H1 (cell line): ENCODE data around the gene SNX32. TPM values are rescaled to one million over a fixed set of nuclear protein-coding genes. Genes with fewer than 3 reads are reported as not detected.

Experiments
- CTCF ChIA-PET: fragments of 300-600 bp; sonication (Branson Sonifier 250); formaldehyde crosslinking; loops from one replicate; lab custom pipeline; 2021; ENCODE audit not compliant: partially characterized antibody; lab: Charles Lee
- POLR2A ChIA-PET: fragments of 300-600 bp; sonication (Branson Sonifier 250); formaldehyde crosslinking; loops from one replicate; lab custom pipeline; 2021; ENCODE audit warnings: inconsistent platforms; ENCODE audit not compliant: partially characterized antibody; lab: Charles Lee
- DNase-seq, 2 experiments: peaks; one replicate each; pipeline versions ENCODE4 v3.0.0 to v3.0.0-alpha.2; 2010 to 2022; ENCODE audit warnings: low spot score in 2 of 2, low read depth in 1 of 2, mixed read lengths in 1 of 2
- FAIRE-seq: peaks from 2 replicates; lab custom pipeline; 2011; peaks lifted over from hg19 to GRCh38; lab: Jason Lieb, UNC
- H2AFZ ChIP-seq: 2 replicates; pipeline ENCODE4 v1.8.1; 2012; ENCODE audit warnings: low read length, inconsistent platforms
- H2AK5ac ChIP-seq: 2 replicates; pipeline ENCODE4 v1.6.1; 2013; ENCODE audit warnings: low read depth, low read length
- H2BK120ac ChIP-seq: replicated peaks from 2 replicates; pipeline ENCODE3; 2013; ENCODE audit warnings: low read depth, low read length, inconsistent platforms
- H2BK12ac ChIP-seq: 2 replicates; pipeline ENCODE4 v1.6.1; 2013; ENCODE audit warnings: low read depth, low read length
- H2BK15ac ChIP-seq: 2 replicates; pipeline ENCODE4 v1.6.1; 2013; ENCODE audit warnings: low read length
- H2BK20ac ChIP-seq: 2 replicates; pipeline ENCODE4 v1.6.1; 2013; ENCODE audit warnings: low read length
- H2BK5ac ChIP-seq: 2 replicates; pipeline ENCODE4 v1.6.1; 2013; ENCODE audit warnings: low read depth, low read length
- H3K14ac ChIP-seq: 2 replicates; pipeline ENCODE4 v1.6.1; 2013; ENCODE audit warnings: inconsistent platforms; ENCODE audit not compliant: insufficient read length
- H3K18ac ChIP-seq: 2 replicates; pipeline ENCODE4 v1.6.1; 2013; ENCODE audit warnings: low read length; ENCODE audit errors: extremely low read depth
- H3K23ac ChIP-seq: 2 replicates; pipeline ENCODE4 v1.6.1; 2013; ENCODE audit warnings: inconsistent platforms; ENCODE audit not compliant: insufficient read length
- H3K23me2 ChIP-seq: 2 replicates; pipeline ENCODE4 v1.6.1; 2013; ENCODE audit warnings: low read depth, low read length
- H3K27ac ChIP-seq: 2 replicates; pipeline ENCODE4 v1.6.1; 2011; ENCODE audit warnings: low read depth, low read length, inconsistent platforms
- H3K27me3 ChIP-seq, 4 experiments: replicated peaks in 1 of 4; 1 replicate in 1 of 4; 2 replicates in 3 of 4; pipeline versions ENCODE4 v1.6.1 to v1.8.1; 2011 to 2013; ENCODE audit warnings: low read length in 3 of 4, mild to moderate bottlenecking in 3 of 4, inconsistent platforms in 2 of 4, mixed read lengths in 2 of 4, moderate library complexity in 1 of 4; ENCODE audit not compliant: control insufficient read depth in 3 of 4, insufficient read depth in 3 of 4; ENCODE audit errors: extremely low read depth in 1 of 4
- H3K36me3 ChIP-seq, 4 experiments: 2 replicates each; pipeline versions ENCODE4 v1.6.1 to v1.8.1; 2011 to 2013; ENCODE audit warnings: mild to moderate bottlenecking in 4 of 4, low read length in 3 of 4, moderate library complexity in 2 of 4, control low read depth in 1 of 4, inconsistent platforms in 1 of 4; ENCODE audit not compliant: insufficient read depth in 4 of 4, control insufficient read depth in 2 of 4
- H3K4ac ChIP-seq: replicated peaks from 2 replicates; pipeline ENCODE3; 2013; ENCODE audit warnings: low read length, low read depth, mixed read lengths, inconsistent platforms; ENCODE audit not compliant: insufficient read length
- H3K4me1 ChIP-seq, 4 experiments: replicated peaks in 1 of 4; 1 replicate in 1 of 4; 2 replicates in 3 of 4; pipeline versions ENCODE4 v1.6.1 to v1.8.1; 2011 to 2013; ENCODE audit warnings: low read length in 3 of 4, inconsistent platforms in 2 of 4, mixed read lengths in 1 of 4; ENCODE audit not compliant: insufficient read depth in 4 of 4, control insufficient read depth in 3 of 4
- H3K4me2 ChIP-seq, 2 experiments: 2 replicates each; pipeline versions ENCODE4 v1.6.1 to v1.8.1; 2011 to 2013; ENCODE audit warnings: low read depth in 2 of 2, low read length in 2 of 2, control low read depth in 1 of 2, inconsistent platforms in 1 of 2, mild to moderate bottlenecking in 1 of 2; ENCODE audit not compliant: insufficient read depth in 1 of 2
- H3K4me3 ChIP-seq, 4 experiments: fragments of 200-600, 300-600 bp in 1 of 4; sonication (generic), shearing (Covaris generic), sonication (Bioruptor Twin) in 1 of 4; 2 replicates each; pipeline versions ENCODE4 v1.5.1 to v1.8.1; 2011 to 2016; ENCODE audit warnings: low read length in 4 of 4, low read depth in 3 of 4, control low read depth in 2 of 4, inconsistent platforms in 2 of 4, mild to moderate bottlenecking in 2 of 4, mixed read lengths in 1 of 4, moderate library complexity in 1 of 4; ENCODE audit not compliant: insufficient read depth in 2 of 4; ENCODE audit errors: extremely low read depth in 1 of 4
- H3K56ac ChIP-seq: replicated peaks from 2 replicates; pipeline ENCODE3; 2013; ENCODE audit warnings: low read depth, mild to moderate bottlenecking, mixed read lengths, low read length, inconsistent platforms; ENCODE audit not compliant: insufficient read length
- H3K79me1 ChIP-seq: 2 replicates; pipeline ENCODE4 v1.6.1; 2013; ENCODE audit warnings: low read depth, low read length, control low read depth
- H3K79me2 ChIP-seq, 2 experiments: 2 replicates each; pipeline versions ENCODE4 v1.6.1 to v1.8.1; 2012 to 2013; ENCODE audit warnings: low read length in 2 of 2, mild to moderate bottlenecking in 2 of 2, inconsistent platforms in 1 of 2; ENCODE audit not compliant: insufficient read depth in 2 of 2, control insufficient read depth in 1 of 2
- H3K9ac ChIP-seq, 4 experiments: replicated peaks in 1 of 4; 1 replicate in 1 of 4; 2 replicates in 3 of 4; pipeline versions ENCODE4 v1.6.1 to v1.8.1; 2011 to 2013; ENCODE audit warnings: low read depth in 3 of 4, low read length in 3 of 4, control low read depth in 2 of 4, mild to moderate bottlenecking in 2 of 4, moderate library complexity in 2 of 4, inconsistent platforms in 1 of 4; ENCODE audit errors: extremely low read depth in 1 of 4
- H3K9me3 ChIP-seq, 2 experiments: 2 replicates each; pipeline versions ENCODE4 v1.6.1 to v1.8.1; 2012 to 2013; ENCODE audit warnings: mild to moderate bottlenecking in 2 of 2, moderate library complexity in 2 of 2, control low read depth in 1 of 2, inconsistent platforms in 1 of 2, low read depth in 1 of 2, low read length in 1 of 2, mixed read lengths in 1 of 2; ENCODE audit not compliant: insufficient read depth in 2 of 2
- H4K20me1 ChIP-seq, 2 experiments: replicated peaks in 1 of 2; 2 replicates each; pipeline versions ENCODE3 to v1.8.1; 2011 to 2013; ENCODE audit warnings: inconsistent platforms in 2 of 2, low read length in 2 of 2, mild to moderate bottlenecking in 1 of 2; ENCODE audit not compliant: insufficient read depth in 2 of 2, control insufficient read depth in 1 of 2
- H4K5ac ChIP-seq: 2 replicates; pipeline ENCODE4 v1.6.1; 2013; ENCODE audit warnings: low read length, low read depth, mixed read lengths, inconsistent platforms; ENCODE audit not compliant: insufficient read length
- H4K8ac ChIP-seq: 2 replicates; pipeline ENCODE4 v1.8.0; 2013; ENCODE audit warnings: mild to moderate bottlenecking, moderate library complexity, low read length, inconsistent platforms; ENCODE audit not compliant: insufficient read depth; ENCODE audit errors: extremely low read depth
- H4K91ac ChIP-seq: replicated peaks from 2 replicates; pipeline ENCODE3; 2013; ENCODE audit warnings: low read length, mixed read lengths, inconsistent platforms; ENCODE audit not compliant: insufficient read length
- HDAC6 ChIP-seq: IDR thresholded peaks from one replicate; pipeline ENCODE4 v1.7.1; 2012; ENCODE audit warnings: low read depth, mild to moderate bottlenecking, inconsistent platforms, low read length, moderate library complexity
- RBBP5 ChIP-seq: IDR thresholded peaks from 2 replicates; pipeline ENCODE4 v1.7.1; 2012; ENCODE audit warnings: low read depth, mild to moderate bottlenecking, inconsistent platforms, low read length, moderate library complexity, borderline replicate concordance
- SIN3A ChIP-seq, 2 experiments: IDR thresholded peaks in 1 of 2; conservative IDR thresholded peaks in 1 of 2; 2 replicates each; pipeline ENCODE4 v1.6.1; 2011 to 2012; ENCODE audit warnings: low read length in 2 of 2, improper control_type of control experiment in 1 of 2, low read depth in 1 of 2, mild to moderate bottlenecking in 1 of 2
- SIX5 ChIP-seq: IDR thresholded peaks from 2 replicates; pipeline ENCODE4 v1.6.1; 2011; ENCODE audit warnings: mild to moderate bottlenecking, low read depth, low read length
- SUZ12 ChIP-seq: fragments of 200-600 bp; sonication (generic); IDR thresholded peaks from 2 replicates; pipeline ENCODE4 v1.6.1; 2012; ENCODE audit warnings: mild to moderate bottlenecking, inconsistent platforms, low read length, moderate library complexity, mixed read lengths
- TAF1 ChIP-seq: IDR thresholded peaks from 2 replicates; pipeline ENCODE4 v1.6.1; 2011; ENCODE audit warnings: mild to moderate bottlenecking, low read depth, low read length
- TEAD4 ChIP-seq: IDR thresholded peaks from 2 replicates; pipeline ENCODE4 v1.6.1; 2012; ENCODE audit warnings: low read depth, low read length, inconsistent platforms, mixed read lengths
- WGBS, 2 experiments: shearing (Covaris generic) in 1 of 2; methylation state at CpG; one replicate each; pipeline versions ENCODE4 v1.1.6 to v1.1.7; 2013 to 2015; ENCODE audit warnings: low lambda C conversion rate in 2 of 2, mixed read lengths in 2 of 2, inconsistent platforms in 1 of 2, low coverage in 1 of 2, missing lambda C conversion rate in 1 of 2; ENCODE audit not compliant: insufficient replicate concordance in 2 of 2, insufficient coverage in 1 of 2, insufficient read length in 1 of 2; ENCODE audit errors: extremely low coverage in 1 of 2, missing lambda C conversion rate in 1 of 2; 5-methylcytosine and 5-hydroxymethylcytosine counted together
- polyA plus RNA-seq, 7 experiments: library from polyadenylated mRNA; depleted of rRNA in 3 of 7; stranded (reverse) in 5 of 7; unstranded in 2 of 7; fragments of >200 nt in 5 of 7; fragments of 200-250 nt in 2 of 7; gene quantifications; 1 replicate in 5 of 7; 2 replicates in 1 of 7; 4 replicates in 1 of 7; pipeline versions ENCODE4 v1.2.1 to v1.2.3, GENCODE V29; 2011 to 2013; ENCODE audit warnings: missing spikeins in 2 of 7, mixed read lengths in 2 of 7
- total RNA-seq: library from RNA; stranded (reverse); fragmentation: NEBNext Ultra II Directional; extraction: Animal tissue kit (Norgen Biotek cat#: 25700); gene quantifications from 2 replicates; pipeline ENCODE4 v1.2.1, GENCODE V29; 2021

Gene SNX32
- total and polyA plus RNA-seq, 2 of the 8 experiments (the other 6 are each of a cell fraction or from before 2014, with no cell fraction given), result 0.76 to 2.2 TPM

DNA sequence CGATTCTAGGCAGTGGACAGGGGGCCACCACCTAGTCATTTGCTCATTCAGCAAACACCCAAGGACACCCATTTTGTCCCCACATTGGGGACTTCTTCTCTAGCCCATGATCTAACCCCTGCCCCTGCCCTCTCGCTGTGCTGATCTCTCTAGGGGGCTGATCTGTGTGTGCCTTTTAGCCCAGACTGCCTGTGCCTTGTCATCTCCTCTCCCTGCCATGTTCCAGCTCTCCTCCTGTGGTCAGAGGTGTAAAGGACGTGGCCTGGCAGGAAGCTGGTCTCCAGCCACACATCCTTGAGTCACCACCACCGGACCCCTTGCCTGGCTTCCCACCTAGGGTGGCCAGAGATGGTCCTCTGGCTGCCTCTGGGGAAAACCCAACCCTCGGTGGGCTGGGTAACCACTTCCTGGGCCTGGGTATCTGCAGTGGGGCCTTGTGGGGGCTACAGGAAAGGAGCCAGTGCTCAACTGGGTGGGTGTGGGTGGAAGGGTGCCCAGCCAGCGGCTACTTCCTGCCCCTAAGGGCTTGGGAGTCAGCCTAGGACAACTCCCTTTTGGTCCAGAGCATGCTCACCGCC, 47.2 kb downstream of the SNX32 start:
- Histone ChIP-seq H4K5ac (no peak overlapping the region), H2BK20ac (no peak overlapping the region), H2BK5ac (no peak overlapping the region), H2BK15ac (no peak overlapping the region), H3K18ac (no peak overlapping the region), H3K9ac (no peak overlapping the region), H2AFZ (no peak overlapping the region), H3K14ac (no peak overlapping the region), H3K4ac (no peak overlapping the region), H4K91ac (no peak overlapping the region), H3K79me1 (no peaks in the 10 kb centered on the region), H3K27ac (no peak overlapping the region), H4K20me1 (peaks cover 5 to 6% of the 10 kb centered on the region in 2 experiments), H3K4me2 (no peak overlapping the region), H2AK5ac (no peak overlapping the region), H3K4me3 (no peak overlapping the region), H2BK12ac (no peak overlapping the region), H3K23ac (no peak overlapping the region), H3K9me3 (no peaks in the 10 kb centered on the region), H4K8ac (no peak overlapping the region), H3K27me3 (peaks cover 0 to 3% (median 0%) of the 10 kb centered on the region in 4 experiments; a peak in 1 of 7 replicates), H3K79me2 (no peaks in the 10 kb centered on the region), H3K4me1 (peaks cover 0 to 2% (median 0%) of the 10 kb centered on the region in 4 experiments; a peak in 1 of 7 replicates), H2BK120ac (no peak overlapping the region), H3K36me3 (peaks cover 8 to 22% (median 12%) of the 10 kb centered on the region in 4 experiments; a peak in 7 of 8 replicates), H3K23me2 (no peaks in the 10 kb centered on the region), H3K56ac (no peak overlapping the region)
- ChIA-PET POLR2A (interaction anchor here (1.1 to 39.7 kb wide), 5 partner anchors 9 to 243 kb away, joined by 4 to 1071 read pairs (median 4); partner anchors contain the start of genes CCDC85B, CFL1, EFEMP2 and MUS81), CTCF (interaction anchor here (0.6 to 19.6 kb wide), 9 partner anchors 10 to 253 kb away, joined by 3 to 283 read pairs (median 4); partner anchors contain the start of genes CCDC85B and MUS81)
- DNase-seq (no peak), FAIRE-seq (no peak)
- WGBS, 2 experiments, result 85% methylated on average over 4 of the region's 7 CpGs; no CpG with 5 or more reads in 1 of the 2 experiments
- TF ChIP-seq HDAC6, result no peak
- TF ChIP-seq SUZ12, result no peak
- no peak for TF ChIP-seq SIN3A (conservative IDR thresholded peaks at IDR 0.05 in 1 of 2, IDR thresholded peaks at IDR 0.05 in 1 of 2; ENCODE audit: low read depth in 1 of 2, low read length in 2 of 2)
- TF ChIP-seq RBBP5, result no peak
- TF ChIP-seq TAF1, result no peak
- no peak for TF ChIP-seq SIX5
- TF ChIP-seq TEAD4, result no peak
